AG04449 (cell line): ENCODE results near the gene SGIP1.

Experiments used
- CTCF ChIA-PET: fragments of 350-600 bp; formaldehyde crosslinking; extraction: SDS; loops from one replicate; lab custom pipeline; 2021; ENCODE audit warnings: antibody characterized with exemption; lab: Yijun Ruan, JAX
- POLR2A ChIA-PET: fragments of 400-600, 350-600 bp; formaldehyde crosslinking; extraction: SDS; loops from one replicate; lab custom pipeline; 2020; ENCODE audit warnings: antibody characterized with exemption, inconsistent platforms; lab: Yijun Ruan, JAX
- DNase-seq: peaks from one replicate; pipeline ENCODE4 v3.0.0-alpha.2; 2010; ENCODE audit warnings: low read depth, low spot score
- H3K4me3 ChIP-seq: 2 replicates; pipeline ENCODE4 v1.5.1; 2011; ENCODE audit warnings: low read depth, mild to moderate bottlenecking, control low read depth, low read length
- CTCF ChIP-seq: IDR thresholded peaks from one replicate; pipeline ENCODE4 v1.5.1; 2011; ENCODE audit warnings: mild to moderate bottlenecking, moderate library complexity, low read length, control low read depth, inconsistent platforms; ENCODE audit not compliant: insufficient read depth; ENCODE audit errors: missing control alignments

Gene SGIP1

GRCh38 chr1:66493731-66494130 is 40.2 kb upstream of the SGIP1 start:
- ChIA-PET CTCF (interaction anchor here (1.1 to 4.2 kb wide), 4 partner anchors 10 to 248 kb away, joined by 3 to 44 read pairs (median 4); no protein-coding TSS in a partner anchor), POLR2A (interaction anchor here (2.5 kb wide), 1 partner anchor 16 kb away, joined by 5 read pairs; no protein-coding TSS in a partner anchor)
- DNase-seq: no peak

GRCh38 chr1:66494482-66494881 is 39.5 kb upstream of the SGIP1 start:
- ChIA-PET CTCF (interaction anchor here (1.1 to 4.2 kb wide), 4 partner anchors 10 to 249 kb away, joined by 3 to 44 read pairs (median 4); no protein-coding TSS in a partner anchor), POLR2A (interaction anchor here (2.5 kb wide), 1 partner anchor 16 kb away, joined by 5 read pairs; no protein-coding TSS in a partner anchor)
- no peak for DNase-seq
- no peak overlapping the region for H3K4me3 ChIP-seq
- TF ChIP-seq CTCF: no peak

More at GRCh38 chr1:66493731-66494130, 40.2 kb upstream of the SGIP1 start:
- no peak for TF ChIP-seq CTCF
- H3K4me3 ChIP-seq: no peak overlapping the region

GRCh38 chr1:66495495-66495894 is 38.5 kb upstream of the SGIP1 start:
- ChIA-PET POLR2A (interaction anchor here (1.2 to 2.5 kb wide), 3 partner anchors 17 to 238 kb away, joined by 3 to 5 read pairs (median 5); no protein-coding TSS in a partner anchor), CTCF (interaction anchor here (1.2 to 4.2 kb wide), 4 partner anchors 9 to 253 kb away, joined by 3 to 44 read pairs (median 6); no protein-coding TSS in a partner anchor)
- no peak for DNase-seq

GRCh38 chr1:66497910-66498309 is 36.0 kb upstream of the SGIP1 start:
- DNase-seq: no peak
- TF ChIP-seq CTCF: no peak
- ChIA-PET CTCF (no interaction called here), POLR2A (no interaction called here)
- no peak overlapping the region for H3K4me3 ChIP-seq

More at GRCh38 chr1:66495495-66495894, 38.5 kb upstream of the SGIP1 start:
- TF ChIP-seq CTCF: no peak
- H3K4me3 ChIP-seq: no peak overlapping the region

- TF ChIP-seq CTCF: no peak
- no peak for DNase-seq
- POLR2A ChIA-PET: no interaction called here
- CTCF ChIA-PET: interaction anchor here (0.9 to 1.0 kb wide), 2 partner anchors 249 to 257 kb away, joined by 3 read pairs; no protein-coding TSS in a partner anchor
- H3K4me3 ChIP-seq: no peak overlapping the region
These were observed 33.7 kb upstream of the SGIP1 start for GRCh38 chr1:66500301-66500700.

GRCh38 chr1:66502086-66502485 is 31.9 kb upstream of the SGIP1 start:
- ChIA-PET POLR2A (no interaction called here), CTCF (interaction anchor here (2.2 to 6.9 kb wide), 9 partner anchors 12 to 258 kb away, joined by 7 to 144 read pairs (median 42); no protein-coding TSS in a partner anchor)
- no peak overlapping the region for H3K4me3 ChIP-seq
- TF ChIP-seq CTCF: no peak
- DNase-seq: no peak
